ENCODE results near the gene CAMTA1.

The CAMTA1 gene

GRCh38 chr1:6961905-6962477 lies 176.7 kb downstream of the CAMTA1 start:
- no peak for DNase-seq
- no peak for TF ChIP-seq POLR2A (IDR thresholded peaks at IDR 0.05; ENCODE audit: low read length)
- no peak for TF ChIP-seq GATA1 (IDR thresholded peaks at IDR 0.05; ENCODE audit: low read depth, low read length)

- TF ChIP-seq POLR2A (IDR thresholded peaks at IDR 0.05; ENCODE audit: low read length) (no peak), GATA1 (IDR thresholded peaks at IDR 0.05; ENCODE audit: low read depth, low read length) (no peak)
- DNase-seq = peak; percentile 35 to 36
Observed at GRCh38 chr1:6962478-6962995, 177.3 kb downstream of the CAMTA1 start.

- TF ChIP-seq POLR2A (IDR thresholded peaks at IDR 0.05; ENCODE audit: low read length) = no peak
- TF ChIP-seq GATA1 (IDR thresholded peaks at IDR 0.05; ENCODE audit: low read depth, low read length) = no peak
- DNase-seq = peak; percentile 26 to 44
Observed at GRCh38 chr1:6962996-6963911, 178.0 kb downstream of the CAMTA1 start.

- TF ChIP-seq POLR2A (IDR thresholded peaks at IDR 0.05; ENCODE audit: low read length) (no peak), GATA1 (IDR thresholded peaks at IDR 0.05; ENCODE audit: low read depth, low read length) (no peak)
- no peak for DNase-seq
Observed at GRCh38 chr1:6963912-6964307, 178.7 kb downstream of the CAMTA1 start.

GRCh38 chr1:6965083-6965934 lies 180.1 kb downstream of the CAMTA1 start:
- TF ChIP-seq GATA1 (IDR thresholded peaks at IDR 0.05; ENCODE audit: low read depth, low read length) = no peak
- no peak for TF ChIP-seq POLR2A (IDR thresholded peaks at IDR 0.05; ENCODE audit: low read length)
- DNase-seq = no peak

- DNase-seq = no peak
- no peak for TF ChIP-seq POLR2A (IDR thresholded peaks at IDR 0.05; ENCODE audit: low read length)
Observed at GRCh38 chr1:6965935-6966241, 180.6 kb downstream of the CAMTA1 start.

GRCh38 chr1:6966326-6966725 lies 181.1 kb downstream of the CAMTA1 start:
- TF ChIP-seq GATA1 (IDR thresholded peaks at IDR 0.05; ENCODE audit: low read depth, low read length) (no peak), POLR2A (IDR thresholded peaks at IDR 0.05; ENCODE audit: low read length) (no peak)
- DNase-seq = no peak

GRCh38 chr1:6967431-6968111 lies 182.3 kb downstream of the CAMTA1 start:
- DNase-seq = no peak

GRCh38 chr1:6969106-6969505 lies 183.9 kb downstream of the CAMTA1 start:
- DNase-seq = no peak
- TF ChIP-seq GATA1 (IDR thresholded peaks at IDR 0.05; ENCODE audit: low read depth, low read length) (no peak), POLR2A (IDR thresholded peaks at IDR 0.05; ENCODE audit: low read length) (no peak)

More at GRCh38 chr1:6967431-6968111, 182.3 kb downstream of the CAMTA1 start:
- TF ChIP-seq POLR2A (IDR thresholded peaks at IDR 0.05; ENCODE audit: low read length) = no peak
- no peak for TF ChIP-seq GATA1 (IDR thresholded peaks at IDR 0.05; ENCODE audit: low read depth, low read length)

GRCh38 chr1:6969762-6970161 lies 184.5 kb downstream of the CAMTA1 start:
- no peak for TF ChIP-seq POLR2A (IDR thresholded peaks at IDR 0.05; ENCODE audit: low read length)
- TF ChIP-seq GATA1 (IDR thresholded peaks at IDR 0.05; ENCODE audit: low read depth, low read length) = no peak
- DNase-seq = no peak

- TF ChIP-seq GATA1 (IDR thresholded peaks at IDR 0.05; ENCODE audit: low read depth, low read length) = no peak
- no peak for TF ChIP-seq POLR2A (IDR thresholded peaks at IDR 0.05; ENCODE audit: low read length)
- DNase-seq = no peak
Observed at GRCh38 chr1:6970221-6970620, 185.0 kb downstream of the CAMTA1 start.

GRCh38 chr1:6971048-6971447 lies 185.8 kb downstream of the CAMTA1 start:
- TF ChIP-seq POLR2A (IDR thresholded peaks at IDR 0.05; ENCODE audit: low read length) (no peak), GATA1 (IDR thresholded peaks at IDR 0.05; ENCODE audit: low read depth, low read length) (no peak)
- no peak for DNase-seq

- no peak for DNase-seq
- TF ChIP-seq POLR2A (IDR thresholded peaks at IDR 0.05; ENCODE audit: low read length) = no peak
- TF ChIP-seq GATA1 (IDR thresholded peaks at IDR 0.05; ENCODE audit: low read depth, low read length) = no peak
Observed at GRCh38 chr1:6971699-6972098, 186.4 kb downstream of the CAMTA1 start.

All from erythroblast (primary cell).